ENCODE measurements around the gene CCDC63.

Gene CCDC63

GRCh38 chr12:110901401-110901800, 54.6 kb downstream of the CCDC63 start:
- no peak for TF ChIP-seq CTCF (IDR thresholded peaks at IDR 0.05; ENCODE audit: low read depth, low read length)
- in situ Hi-C loops (cut with HindIII; ENCODE audit: low sequenced_read_pairs): no loop called here

GRCh38 chr12:110903511-110903910, 56.7 kb downstream of the CCDC63 start:
- no peak for TF ChIP-seq CTCF (IDR thresholded peaks at IDR 0.05; ENCODE audit: low read depth, low read length)
- no peak for DNase-seq (ENCODE audit: low read depth, low spot score)
- no peak overlapping the region for H3K4me3 ChIP-seq (ENCODE audit: low read depth, low read length)
- in situ Hi-C loops (cut with HindIII; ENCODE audit: low sequenced_read_pairs): no loop called here

More at GRCh38 chr12:110901401-110901800, 54.6 kb downstream of the CCDC63 start:
- DNase-seq (ENCODE audit: low read depth, low spot score): no peak
- H3K4me3 ChIP-seq (ENCODE audit: low read depth, low read length): no peak overlapping the region

- no peak for DNase-seq (ENCODE audit: low read depth, low spot score)
- in situ Hi-C loops (cut with HindIII; ENCODE audit: low sequenced_read_pairs): no loop called here
- no peak for TF ChIP-seq CTCF (IDR thresholded peaks at IDR 0.05; ENCODE audit: low read depth, low read length)
- no peak overlapping the region for H3K4me3 ChIP-seq (ENCODE audit: low read depth, low read length)
Measured at GRCh38 chr12:110906083-110906482, 59.3 kb downstream of the CCDC63 start.

- TF ChIP-seq CTCF (IDR thresholded peaks at IDR 0.05; ENCODE audit: low read depth, low read length): no peak
- H3K4me3 ChIP-seq (ENCODE audit: low read depth, low read length): no peak overlapping the region
- in situ Hi-C loops (cut with HindIII; ENCODE audit: low sequenced_read_pairs): no loop called here
- DNase-seq (ENCODE audit: low read depth, low spot score): no peak
Measured at GRCh38 chr12:110906516-110906915, 59.7 kb downstream of the CCDC63 start.

- no peak for TF ChIP-seq CTCF (IDR thresholded peaks at IDR 0.05; ENCODE audit: low read depth, low read length)
- no peak overlapping the region for H3K4me3 ChIP-seq (ENCODE audit: low read depth, low read length)
- peak; percentile 59 for DNase-seq (ENCODE audit: low read depth, low spot score)
- in situ Hi-C loops (cut with HindIII; ENCODE audit: low sequenced_read_pairs): no loop called here
Measured at GRCh38 chr12:110906985-110907384, 60.2 kb downstream of the CCDC63 start.

GRCh38 chr12:110907583-110907982, 60.8 kb downstream of the CCDC63 start:
- DNase-seq (ENCODE audit: low read depth, low spot score): no peak
- no peak overlapping the region for H3K4me3 ChIP-seq (ENCODE audit: low read depth, low read length)
- in situ Hi-C loops (cut with HindIII; ENCODE audit: low sequenced_read_pairs): no loop called here
- no peak for TF ChIP-seq CTCF (IDR thresholded peaks at IDR 0.05; ENCODE audit: low read depth, low read length)
